Keratinocyte (primary cell): ENCODE results near the gene NME3. TPM values are rescaled to one million over a fixed set of nuclear protein-coding genes. Genes with fewer than 3 reads are reported as not detected.

Experiments used
- DNase-seq: peaks from one replicate; pipeline ENCODE4 v3.0.0-alpha.2; 2011; ENCODE audit warnings: low read depth, missing footprints, low spot score
- FAIRE-seq: peaks from 2 replicates; lab custom pipeline; 2011; peaks lifted over from hg19 to GRCh38; lab: Jason Lieb, UNC
- H2AFZ ChIP-seq: 2 replicates; pipeline ENCODE4 v1.6.0; 2012; ENCODE audit warnings: low read length, control low read depth, inconsistent platforms; ENCODE audit not compliant: control insufficient read depth
- H3K27ac ChIP-seq: 2 replicates; pipeline ENCODE4 v1.5.1; 2011; ENCODE audit warnings: low read length; ENCODE audit not compliant: control insufficient read depth, insufficient read depth
- H3K27me3 ChIP-seq: 3 replicates; pipeline ENCODE4 v1.6.0; 2011; ENCODE audit warnings: low read length; ENCODE audit not compliant: control insufficient read depth, insufficient read depth; ENCODE audit errors: extremely low read depth
- H3K36me3 ChIP-seq, 2 experiments: 2 replicates in 1 of 2; 3 replicates in 1 of 2; pipeline ENCODE4 v1.5.1; 2011; ENCODE audit warnings: low read length in 2 of 2, mild to moderate bottlenecking in 1 of 2; ENCODE audit not compliant: control insufficient read depth in 2 of 2, insufficient read depth in 2 of 2; ENCODE audit errors: extremely low read depth in 1 of 2
- H3K4me1 ChIP-seq: 3 replicates; pipeline ENCODE4 v1.5.1; 2011; ENCODE audit warnings: low read length; ENCODE audit not compliant: control insufficient read depth, insufficient read depth; ENCODE audit errors: extremely low read depth
- H3K4me2 ChIP-seq: 3 replicates; pipeline ENCODE4 v1.6.0; 2011; ENCODE audit warnings: low read depth, low read length; ENCODE audit not compliant: control insufficient read depth, insufficient read depth; ENCODE audit errors: extremely low read depth
- H3K4me3 ChIP-seq, 3 experiments: fragments of 200-600 bp in 1 of 3; sonication (generic) in 1 of 3; 2 replicates in 2 of 3; 3 replicates in 1 of 3; pipeline ENCODE4 v1.5.1; 2011 to 2016; ENCODE audit warnings: low read length in 3 of 3, mild to moderate bottlenecking in 3 of 3, control low read depth in 2 of 3, inconsistent platforms in 1 of 3, low read depth in 1 of 3, mixed read lengths in 1 of 3, mixed run types in 1 of 3, moderate library complexity in 1 of 3; ENCODE audit not compliant: control insufficient read depth in 2 of 3, insufficient read depth in 2 of 3; ENCODE audit errors: extremely low read depth in 1 of 3
- H3K79me2 ChIP-seq: 2 replicates; pipeline ENCODE4 v1.6.0; 2012; ENCODE audit warnings: low read length; ENCODE audit not compliant: control insufficient read depth, insufficient read depth
- H3K9ac ChIP-seq: 3 replicates; pipeline ENCODE4 v1.6.0; 2011; ENCODE audit warnings: low read length; ENCODE audit not compliant: control insufficient read depth, insufficient read depth; ENCODE audit errors: extremely low read depth
- H3K9me1 ChIP-seq: 3 replicates; pipeline ENCODE4 v1.6.0; 2011; ENCODE audit warnings: low read length; ENCODE audit not compliant: control insufficient read depth, insufficient read depth; ENCODE audit errors: extremely low read depth
- H3K9me3 ChIP-seq: 2 replicates; pipeline ENCODE4 v1.5.1; 2012; ENCODE audit warnings: low read depth, low read length; ENCODE audit not compliant: control insufficient read depth
- H4K20me1 ChIP-seq: 3 replicates; pipeline ENCODE4 v1.6.0; 2011; ENCODE audit warnings: low read length; ENCODE audit not compliant: control insufficient read depth, insufficient read depth; ENCODE audit errors: extremely low read depth
- CTCF ChIP-seq, 3 experiments: IDR thresholded peaks in 1 of 3; conservative IDR thresholded peaks in 1 of 3; optimal IDR thresholded peaks in 1 of 3; 2 replicates in 2 of 3; 3 replicates in 1 of 3; pipeline versions ENCODE3 to v1.5.1; 2011; ENCODE audit warnings: low read length in 3 of 3, mild to moderate bottlenecking in 3 of 3, moderate library complexity in 2 of 3, control low read depth in 1 of 3, inconsistent platforms in 1 of 3; ENCODE audit not compliant: insufficient read depth in 2 of 3; ENCODE audit errors: extremely low read depth in 1 of 3
- EZH2 ChIP-seq: IDR thresholded peaks from one replicate; pipeline ENCODE4 v1.6.1; 2012; ENCODE audit warnings: inconsistent platforms, mild to moderate bottlenecking, low read length, moderate library complexity
- dilution Hi-C: fragments of 300-500 bp; cut with MboI; formaldehyde crosslinking; loops from one replicate; pipeline ENCODE4 v1.7.0; 2020; ENCODE audit warnings: low sequenced_read_pairs; ENCODE audit not compliant: extremely low pct_ligation_motif_present
- polyA plus RNA-seq, 5 experiments: library from polyadenylated mRNA; depleted of rRNA in 3 of 5; stranded (reverse) in 3 of 5; stranded (forward) in 1 of 5; unstranded in 1 of 5; fragments of >200 nt; gene quantifications; 1 replicate in 1 of 5; 2 replicates in 3 of 5; 3 replicates in 1 of 5; pipeline versions ENCODE4 v1.2.1 to v1.2.3, GENCODE V29; 2011 to 2012; ENCODE audit warnings: missing spikeins in 2 of 5, low read depth in 1 of 5, low replicate concordance in 1 of 5

Gene NME3
- polyA plus RNA-seq, 1 donor (not counting 4 experiments of a cell fraction or from before 2014, with no cell fraction given), result 10.1 TPM

- no peaks in the 10 kb centered on the region for H3K27me3 ChIP-seq
- TF ChIP-seq EZH2, result no peak
- no peak for TF ChIP-seq CTCF (optimal IDR thresholded peaks at IDR 0.05 in 1 of 3, IDR thresholded peaks at IDR 0.05 in 1 of 3, conservative IDR thresholded peaks at IDR 0.05 in 1 of 3; ENCODE audit: extremely low read depth in 1 of 3, insufficient read depth in 2 of 3, low read length in 3 of 3)
- no peak overlapping the region for H3K4me2 ChIP-seq
- no peak for DNase-seq
- H3K9ac ChIP-seq, result no peak overlapping the region
- FAIRE-seq, result no peak
- no peaks in the 10 kb centered on the region for H3K4me1 ChIP-seq
- no peak overlapping the region for H2AFZ ChIP-seq
- no peaks in the 10 kb centered on the region for H3K9me1 ChIP-seq
- peaks cover 7 to 14% of the 10 kb centered on the region in 2 experiments for H3K36me3 ChIP-seq
- peaks cover 30% of the 10 kb centered on the region for H3K9me3 ChIP-seq
- H3K27ac ChIP-seq, result no peak overlapping the region
- peaks cover under 1% of the 10 kb centered on the region for H4K20me1 ChIP-seq
- H3K4me3 ChIP-seq, result no peak overlapping the region
- dilution Hi-C loops, result no loop called here
- H3K79me2 ChIP-seq, result peaks cover 9% of the 10 kb centered on the region
These were observed 31.1 kb downstream of the NME3 start for GRCh38 chr16:1740234-1740633.

- Histone ChIP-seq H3K79me2 (peaks cover 17% of the 10 kb centered on the region), H3K9ac (no peak overlapping the region), H3K4me2 (no peak overlapping the region), H3K36me3 (peaks cover 5 to 7% of the 10 kb centered on the region in 2 experiments), H3K9me3 (peaks cover 35% of the 10 kb centered on the region), H2AFZ (no peak overlapping the region), H3K27ac (no peak overlapping the region), H3K27me3 (no peaks in the 10 kb centered on the region), H3K4me3 (no peak overlapping the region), H3K4me1 (no peaks in the 10 kb centered on the region), H4K20me1 (no peaks in the 10 kb centered on the region), H3K9me1 (no peaks in the 10 kb centered on the region)
- DNase-seq (no peak), FAIRE-seq (no peak)
- TF ChIP-seq EZH2 (no peak), CTCF (optimal IDR thresholded peaks at IDR 0.05 in 1 of 3, IDR thresholded peaks at IDR 0.05 in 1 of 3, conservative IDR thresholded peaks at IDR 0.05 in 1 of 3; ENCODE audit: extremely low read depth in 1 of 3, insufficient read depth in 2 of 3, low read length in 3 of 3) (no peak)
- dilution Hi-C loops, result no loop called here
These were observed 36.5 kb downstream of the NME3 start for GRCh38 chr16:1734816-1735215.
